Epithelial cell of esophagus (primary cell): ENCODE data around the gene SLC2A10.

Experiments used
- DNase-seq: peaks from one replicate; pipeline ENCODE4 v3.0.0; 2010; ENCODE audit warnings: low read depth
- H3K4me3 ChIP-seq: 2 replicates; pipeline ENCODE4 v1.5.1; 2011; ENCODE audit warnings: mild to moderate bottlenecking, low read length, control low read depth
- TF ChIP-seq, protein P1 (sequence below): IDR thresholded peaks from 2 replicates; pipeline ENCODE4 v1.5.1; 2011; ENCODE audit warnings: low read depth, mild to moderate bottlenecking, low read length, control low read depth, inconsistent platforms; ENCODE audit not compliant: insufficient read depth; ENCODE audit errors: missing control alignments

The SLC2A10 gene

GRCh38 chr20:46709459-46710152 is at the start of gene SLC2A10:
SLC2A10 (plus strand) TSS chr20:46709649; CDS start chr20:46709737, 88 bp downstream.
- no peak for DNase-seq
- H3K4me3 ChIP-seq, result peak within 1 kb of the TSS; percentile 56
- TF ChIP-seq, protein P1, sequence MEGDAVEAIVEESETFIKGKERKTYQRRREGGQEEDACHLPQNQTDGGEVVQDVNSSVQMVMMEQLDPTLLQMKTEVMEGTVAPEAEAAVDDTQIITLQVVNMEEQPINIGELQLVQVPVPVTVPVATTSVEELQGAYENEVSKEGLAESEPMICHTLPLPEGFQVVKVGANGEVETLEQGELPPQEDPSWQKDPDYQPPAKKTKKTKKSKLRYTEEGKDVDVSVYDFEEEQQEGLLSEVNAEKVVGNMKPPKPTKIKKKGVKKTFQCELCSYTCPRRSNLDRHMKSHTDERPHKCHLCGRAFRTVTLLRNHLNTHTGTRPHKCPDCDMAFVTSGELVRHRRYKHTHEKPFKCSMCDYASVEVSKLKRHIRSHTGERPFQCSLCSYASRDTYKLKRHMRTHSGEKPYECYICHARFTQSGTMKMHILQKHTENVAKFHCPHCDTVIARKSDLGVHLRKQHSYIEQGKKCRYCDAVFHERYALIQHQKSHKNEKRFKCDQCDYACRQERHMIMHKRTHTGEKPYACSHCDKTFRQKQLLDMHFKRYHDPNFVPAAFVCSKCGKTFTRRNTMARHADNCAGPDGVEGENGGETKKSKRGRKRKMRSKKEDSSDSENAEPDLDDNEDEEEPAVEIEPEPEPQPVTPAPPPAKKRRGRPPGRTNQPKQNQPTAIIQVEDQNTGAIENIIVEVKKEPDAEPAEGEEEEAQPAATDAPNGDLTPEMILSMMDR, result no peak

- TF ChIP-seq, protein P1, result no peak
- DNase-seq, result no peak
- H3K4me3 ChIP-seq, result no peak overlapping the region
Measured at GRCh38 chr20:46660487-46660886, 49.0 kb upstream of the SLC2A10 start.

DNA sequence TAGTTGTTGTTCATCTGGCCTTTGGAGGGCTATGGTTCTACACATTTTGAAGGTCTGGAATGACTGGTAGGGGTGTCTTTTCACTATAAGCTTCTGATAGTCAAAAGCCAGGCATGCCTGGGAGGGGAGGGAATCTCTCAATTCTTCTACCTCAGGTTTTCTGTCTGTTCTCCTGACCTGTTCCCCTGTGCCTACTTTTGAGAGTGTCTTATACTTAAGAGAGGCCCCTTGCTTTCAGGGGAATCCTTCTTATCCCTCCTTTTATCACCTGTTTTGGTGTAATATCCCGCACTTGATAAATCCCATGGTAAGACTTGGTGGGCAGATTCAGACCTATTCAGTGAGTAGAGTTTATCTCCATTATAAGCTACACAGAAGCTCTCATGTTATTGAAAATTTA is 47.8 kb upstream of the SLC2A10 start:
- TF ChIP-seq, protein P1, result no peak
- no peak overlapping the region for H3K4me3 ChIP-seq
- no peak for DNase-seq

GRCh38 chr20:46663531-46663930 is 45.9 kb upstream of the SLC2A10 start:
- DNase-seq, result no peak
- TF ChIP-seq, protein P1, result no peak
- no peak overlapping the region for H3K4me3 ChIP-seq

DNA sequence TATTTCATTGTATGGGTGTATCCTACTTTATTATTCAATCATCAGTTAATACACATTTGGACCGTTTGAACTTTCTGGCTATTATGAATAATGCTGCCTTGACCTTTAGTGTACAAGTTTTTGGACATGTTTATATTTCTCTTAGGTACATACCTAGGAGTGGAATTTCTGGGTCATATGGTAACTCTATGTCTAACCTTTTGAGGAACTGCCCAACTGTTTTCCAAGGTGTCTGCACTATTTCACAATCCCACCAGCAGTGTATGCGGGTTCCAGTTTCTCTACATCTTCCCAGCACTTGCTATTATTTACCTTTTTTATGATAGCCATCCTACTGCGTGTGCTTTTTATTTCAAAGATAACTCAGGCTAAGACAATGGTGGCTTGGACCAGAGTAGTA is 43.8 kb upstream of the SLC2A10 start:
- DNase-seq, result no peak
- H3K4me3 ChIP-seq, result no peak overlapping the region
- TF ChIP-seq, protein P1, result no peak

DNA sequence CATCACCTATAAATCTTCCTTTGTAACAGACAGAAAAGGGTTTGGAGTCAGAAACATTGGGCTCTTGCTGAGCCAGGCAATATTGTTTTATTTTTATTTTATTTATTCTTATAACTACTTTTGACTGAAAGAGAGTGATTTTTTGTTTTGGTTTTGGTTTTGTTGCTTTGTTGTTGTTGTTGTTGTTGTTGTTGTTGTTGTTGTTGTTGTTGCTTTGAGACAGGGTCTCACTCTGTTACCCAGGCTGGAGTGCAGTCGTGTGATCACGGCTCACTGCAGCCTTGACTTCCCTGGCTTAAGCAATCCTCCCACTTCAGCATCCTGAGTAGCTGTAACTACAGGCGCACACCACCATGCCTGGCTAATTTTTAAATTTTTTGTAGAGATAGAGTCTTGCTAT is 43.1 kb upstream of the SLC2A10 start:
- DNase-seq, result no peak
- TF ChIP-seq, protein P1, result no peak
- H3K4me3 ChIP-seq, result no peak overlapping the region
